Cardiac muscle cell (in vitro differentiated cells and primary cell): ENCODE results near the gene APOB. TPM values are rescaled to one million over a fixed set of nuclear protein-coding genes. Genes with fewer than 3 reads are reported as not detected.

Experiments
- DNase-seq, 2 donors: peaks; one replicate each; pipeline versions ENCODE4 v3.0.0 to v3.0.0-alpha.2; 2010 to 2017; ENCODE audit warnings: low read depth in 1 of 2, low spot score in 1 of 2
- H3K27ac ChIP-seq: fragments of 200-600 bp; sonication (generic); 2 replicates; pipeline ENCODE4 v1.5.1; 2016
- H3K27me3 ChIP-seq: fragments of 200-600 bp; sonication (generic); 2 replicates; pipeline ENCODE4 v1.6.0; 2016; ENCODE audit warnings: control low read depth
- H3K36me3 ChIP-seq: fragments of 200-600 bp; sonication (generic); 2 replicates; pipeline ENCODE4 v1.5.1; 2016; ENCODE audit warnings: control low read depth
- H3K4me1 ChIP-seq: fragments of 200-600 bp; sonication (generic); 2 replicates; pipeline ENCODE4 v1.8.1; 2017; ENCODE audit warnings: low read depth, mild to moderate bottlenecking, mixed run types
- H3K4me3 ChIP-seq: fragments of 200-600 bp; sonication (generic); 2 replicates; pipeline ENCODE4 v1.5.1; 2016; ENCODE audit warnings: mild to moderate bottlenecking
- H3K9me3 ChIP-seq: fragments of 200-600 bp; sonication (generic); 2 replicates; pipeline ENCODE4 v1.5.1; 2017; ENCODE audit warnings: low read depth, mild to moderate bottlenecking, control low read depth
- CTCF ChIP-seq: IDR thresholded peaks from 2 replicates; pipeline ENCODE4 v1.5.1; 2012; ENCODE audit warnings: low read depth, mild to moderate bottlenecking, low read length
- polyA plus RNA-seq: library from polyadenylated mRNA; unstranded; fragments of >200 nt; fragmentation: Nextera tagmentation; extraction: Ambion mirVana; gene quantifications from 2 replicates; pipeline ENCODE4 v1.2.1, GENCODE V29; 2016
- total RNA-seq: library from RNA; depleted of rRNA; stranded (reverse); fragments of >200 nt; gene quantifications from 2 replicates; pipeline ENCODE4 v1.2.3, GENCODE V29; 2016

Gene APOB
- total and polyA plus RNA-seq, 2 experiments from 2014 or later = 0.15 to 0.26 TPM

- Histone ChIP-seq H3K36me3 (no peaks in the 10 kb centered on the region), H3K9me3 (no peaks in the 10 kb centered on the region), H3K4me3 (no peak overlapping the region), H3K27ac (no peak overlapping the region), H3K27me3 (no peaks in the 10 kb centered on the region), H3K4me1 (no peaks in the 10 kb centered on the region)
- TF ChIP-seq CTCF = no peak
- no peak for DNase-seq
Observed at GRCh38 chr2:20989404-20989803, 54.5 kb downstream of the APOB start.

GRCh38 chr2:20988905-20989304, 55.0 kb downstream of the APOB start:
- H3K27ac ChIP-seq = no peak overlapping the region
- H3K9me3 ChIP-seq = no peaks in the 10 kb centered on the region
- H3K27me3 ChIP-seq = no peaks in the 10 kb centered on the region
- no peak overlapping the region for H3K4me3 ChIP-seq
- H3K4me1 ChIP-seq = no peaks in the 10 kb centered on the region
- DNase-seq = peak in 1 of 2 donors; percentile 8
- no peaks in the 10 kb centered on the region for H3K36me3 ChIP-seq
- TF ChIP-seq CTCF = no peak

- Histone ChIP-seq H3K27ac (no peak overlapping the region), H3K4me1 (no peaks in the 10 kb centered on the region), H3K4me3 (no peak overlapping the region), H3K36me3 (no peaks in the 10 kb centered on the region), H3K9me3 (no peaks in the 10 kb centered on the region), H3K27me3 (no peaks in the 10 kb centered on the region)
- no peak for TF ChIP-seq CTCF
- DNase-seq = no peak
Observed at GRCh38 chr2:20986024-20986939, 57.6 kb downstream of the APOB start.

GRCh38 chr2:20985062-20985461, 58.8 kb downstream of the APOB start:
- no peaks in the 10 kb centered on the region for H3K9me3 ChIP-seq

GRCh38 chr2:20984408-20984807, 59.5 kb downstream of the APOB start:
- Histone ChIP-seq H3K27ac (no peak overlapping the region), H3K27me3 (no peaks in the 10 kb centered on the region), H3K36me3 (no peaks in the 10 kb centered on the region), H3K4me3 (no peak overlapping the region), H3K4me1 (no peaks in the 10 kb centered on the region), H3K9me3 (no peaks in the 10 kb centered on the region)
- TF ChIP-seq CTCF = no peak
- DNase-seq = no peak

More at GRCh38 chr2:20985062-20985461, 58.8 kb downstream of the APOB start:
- no peak for TF ChIP-seq CTCF
- peak in 1 of 2 donors; percentile 7 for DNase-seq
- no peaks in the 10 kb centered on the region for H3K36me3 ChIP-seq
- H3K27me3 ChIP-seq = no peaks in the 10 kb centered on the region
- no peak overlapping the region for H3K27ac ChIP-seq
- H3K4me3 ChIP-seq = no peak overlapping the region
- no peaks in the 10 kb centered on the region for H3K4me1 ChIP-seq
